ENCODE results near the gene TAF15. TPM values are rescaled to one million over a fixed set of nuclear protein-coding genes. Genes with fewer than 3 reads are reported as not detected.

TAF15 gene
- total and polyA plus RNA-seq, 2 of the 13 experiments (the other 11 are each of a cell fraction or from before 2014, with no cell fraction given) = 25.2 to 26.5 TPM

- TF ChIP-seq ZNF18 (CRISPR knock-in tag; IDR thresholded peaks at IDR 0.05; ENCODE audit: insufficient replicate concordance) = no peak
- peak; percentile 61; the same call in 1 of the 2 replicates for TF ChIP-seq ZNF468 (CRISPR knock-in tag; IDR thresholded peaks at IDR 0.05)
- TF ChIP-seq ZFX (CRISPR knock-in tag; IDR thresholded peaks at IDR 0.05; ENCODE audit: low read depth) = peak; percentile 99
- peak; percentile 89 for TF ChIP-seq SPEN (CRISPR knock-in tag; IDR thresholded peaks at IDR 0.05; ENCODE audit: low read depth)
- TF ChIP-seq EEA1 (CRISPR knock-in tag; IDR thresholded peaks at IDR 0.05; ENCODE audit: borderline replicate concordance) = 0 out of 2 replicates have a peak, but pooled peaks have one; percentile 65
- peak; percentile 15; the same call in 1 of the 2 replicates for TF ChIP-seq MEIS2 (CRISPR knock-in tag; IDR thresholded peaks at IDR 0.05)
- TF ChIP-seq, protein P1, sequence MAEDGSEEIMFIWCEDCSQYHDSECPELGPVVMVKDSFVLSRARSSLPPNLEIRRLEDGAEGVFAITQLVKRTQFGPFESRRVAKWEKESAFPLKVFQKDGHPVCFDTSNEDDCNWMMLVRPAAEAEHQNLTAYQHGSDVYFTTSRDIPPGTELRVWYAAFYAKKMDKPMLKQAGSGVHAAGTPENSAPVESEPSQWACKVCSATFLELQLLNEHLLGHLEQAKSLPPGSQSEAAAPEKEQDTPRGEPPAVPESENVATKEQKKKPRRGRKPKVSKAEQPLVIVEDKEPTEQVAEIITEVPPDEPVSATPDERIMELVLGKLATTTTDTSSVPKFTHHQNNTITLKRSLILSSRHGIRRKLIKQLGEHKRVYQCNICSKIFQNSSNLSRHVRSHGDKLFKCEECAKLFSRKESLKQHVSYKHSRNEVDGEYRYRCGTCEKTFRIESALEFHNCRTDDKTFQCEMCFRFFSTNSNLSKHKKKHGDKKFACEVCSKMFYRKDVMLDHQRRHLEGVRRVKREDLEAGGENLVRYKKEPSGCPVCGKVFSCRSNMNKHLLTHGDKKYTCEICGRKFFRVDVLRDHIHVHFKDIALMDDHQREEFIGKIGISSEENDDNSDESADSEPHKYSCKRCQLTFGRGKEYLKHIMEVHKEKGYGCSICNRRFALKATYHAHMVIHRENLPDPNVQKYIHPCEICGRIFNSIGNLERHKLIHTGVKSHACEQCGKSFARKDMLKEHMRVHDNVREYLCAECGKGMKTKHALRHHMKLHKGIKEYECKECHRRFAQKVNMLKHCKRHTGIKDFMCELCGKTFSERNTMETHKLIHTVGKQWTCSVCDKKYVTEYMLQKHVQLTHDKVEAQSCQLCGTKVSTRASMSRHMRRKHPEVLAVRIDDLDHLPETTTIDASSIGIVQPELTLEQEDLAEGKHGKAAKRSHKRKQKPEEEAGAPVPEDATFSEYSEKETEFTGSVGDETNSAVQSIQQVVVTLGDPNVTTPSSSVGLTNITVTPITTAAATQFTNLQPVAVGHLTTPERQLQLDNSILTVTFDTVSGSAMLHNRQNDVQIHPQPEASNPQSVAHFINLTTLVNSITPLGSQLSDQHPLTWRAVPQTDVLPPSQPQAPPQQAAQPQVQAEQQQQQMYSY (CRISPR knock-in tag; IDR thresholded peaks at IDR 0.05) = no peak
- TF ChIP-seq, protein P2, sequence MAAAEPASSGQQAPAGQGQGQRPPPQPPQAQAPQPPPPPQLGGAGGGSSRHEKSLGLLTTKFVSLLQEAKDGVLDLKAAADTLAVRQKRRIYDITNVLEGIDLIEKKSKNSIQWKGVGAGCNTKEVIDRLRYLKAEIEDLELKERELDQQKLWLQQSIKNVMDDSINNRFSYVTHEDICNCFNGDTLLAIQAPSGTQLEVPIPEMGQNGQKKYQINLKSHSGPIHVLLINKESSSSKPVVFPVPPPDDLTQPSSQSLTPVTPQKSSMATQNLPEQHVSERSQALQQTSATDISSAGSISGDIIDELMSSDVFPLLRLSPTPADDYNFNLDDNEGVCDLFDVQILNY (CRISPR knock-in tag; conservative IDR thresholded peaks at IDR 0.05) = peak; percentile 79
- TF ChIP-seq ZNF207 (IDR thresholded peaks at IDR 0.05; ENCODE audit: borderline replicate concordance) = no peak
- no peak for TF ChIP-seq FLYWCH1 (CRISPR knock-in tag; IDR thresholded peaks at IDR 0.05)
- no peak for TF ChIP-seq ZNF614 (CRISPR knock-in tag; IDR thresholded peaks at IDR 0.05; ENCODE audit: borderline replicate concordance)
- TF ChIP-seq ZNF121 (CRISPR knock-in tag; IDR thresholded peaks at IDR 0.05) = no peak
- TF ChIP-seq ZFP1 (CRISPR knock-in tag; IDR thresholded peaks at IDR 0.05) = peak; percentile 82; the same call in 1 of the 2 replicates
- 0 out of 2 replicates have a peak, but pooled peaks have one; percentile 51 for TF ChIP-seq POLR2AphosphoS2 (IDR thresholded peaks at IDR 0.05; ENCODE audit: low read depth, low read length)
- 0 out of 2 replicates have a peak, but pooled peaks have one; percentile 44 for TF ChIP-seq MED13 (CRISPR knock-in tag; IDR thresholded peaks at IDR 0.05)
Observed at GRCh38 chr17:35808962-35809854, at the start of gene TAF15 (continued).

Data from HepG2 (cell line).